H1 (cell line): ENCODE measurements around the gene AP1M1. TPM values are rescaled to one million over a fixed set of nuclear protein-coding genes. Genes with fewer than 3 reads are reported as not detected.

Experiments
- CTCF ChIA-PET: fragments of 300-600 bp; sonication (Branson Sonifier 250); formaldehyde crosslinking; loops from one replicate; lab custom pipeline; 2021; ENCODE audit not compliant: partially characterized antibody; lab: Charles Lee
- POLR2A ChIA-PET: fragments of 300-600 bp; sonication (Branson Sonifier 250); formaldehyde crosslinking; loops from one replicate; lab custom pipeline; 2021; ENCODE audit warnings: inconsistent platforms; ENCODE audit not compliant: partially characterized antibody; lab: Charles Lee
- DNase-seq, 2 experiments: peaks; one replicate each; pipeline versions ENCODE4 v3.0.0 to v3.0.0-alpha.2; 2010 to 2022; ENCODE audit warnings: low spot score in 2 of 2, low read depth in 1 of 2, mixed read lengths in 1 of 2
- FAIRE-seq: peaks from 2 replicates; lab custom pipeline; 2011; peaks lifted over from hg19 to GRCh38; lab: Jason Lieb, UNC
- H2AFZ ChIP-seq: 2 replicates; pipeline ENCODE4 v1.8.1; 2012; ENCODE audit warnings: low read length, inconsistent platforms
- H2AK5ac ChIP-seq: 2 replicates; pipeline ENCODE4 v1.6.1; 2013; ENCODE audit warnings: low read depth, low read length
- H2BK120ac ChIP-seq: replicated peaks from 2 replicates; pipeline ENCODE3; 2013; ENCODE audit warnings: low read depth, low read length, inconsistent platforms
- H2BK12ac ChIP-seq: 2 replicates; pipeline ENCODE4 v1.6.1; 2013; ENCODE audit warnings: low read depth, low read length
- H2BK15ac ChIP-seq: 2 replicates; pipeline ENCODE4 v1.6.1; 2013; ENCODE audit warnings: low read length
- H2BK20ac ChIP-seq: 2 replicates; pipeline ENCODE4 v1.6.1; 2013; ENCODE audit warnings: low read length
- H2BK5ac ChIP-seq: 2 replicates; pipeline ENCODE4 v1.6.1; 2013; ENCODE audit warnings: low read depth, low read length
- H3K14ac ChIP-seq: 2 replicates; pipeline ENCODE4 v1.6.1; 2013; ENCODE audit warnings: inconsistent platforms; ENCODE audit not compliant: insufficient read length
- H3K18ac ChIP-seq: 2 replicates; pipeline ENCODE4 v1.6.1; 2013; ENCODE audit warnings: low read length; ENCODE audit errors: extremely low read depth
- H3K23ac ChIP-seq: 2 replicates; pipeline ENCODE4 v1.6.1; 2013; ENCODE audit warnings: inconsistent platforms; ENCODE audit not compliant: insufficient read length
- H3K23me2 ChIP-seq: 2 replicates; pipeline ENCODE4 v1.6.1; 2013; ENCODE audit warnings: low read depth, low read length
- H3K27ac ChIP-seq: 2 replicates; pipeline ENCODE4 v1.6.1; 2011; ENCODE audit warnings: low read depth, low read length, inconsistent platforms
- H3K27me3 ChIP-seq, 4 experiments: replicated peaks in 1 of 4; 1 replicate in 1 of 4; 2 replicates in 3 of 4; pipeline versions ENCODE4 v1.6.1 to v1.8.1; 2011 to 2013; ENCODE audit warnings: low read length in 3 of 4, mild to moderate bottlenecking in 3 of 4, inconsistent platforms in 2 of 4, mixed read lengths in 2 of 4, moderate library complexity in 1 of 4; ENCODE audit not compliant: control insufficient read depth in 3 of 4, insufficient read depth in 3 of 4; ENCODE audit errors: extremely low read depth in 1 of 4
- H3K36me3 ChIP-seq, 4 experiments: 2 replicates each; pipeline versions ENCODE4 v1.6.1 to v1.8.1; 2011 to 2013; ENCODE audit warnings: mild to moderate bottlenecking in 4 of 4, low read length in 3 of 4, moderate library complexity in 2 of 4, control low read depth in 1 of 4, inconsistent platforms in 1 of 4; ENCODE audit not compliant: insufficient read depth in 4 of 4, control insufficient read depth in 2 of 4
- H3K4ac ChIP-seq: replicated peaks from 2 replicates; pipeline ENCODE3; 2013; ENCODE audit warnings: low read length, low read depth, mixed read lengths, inconsistent platforms; ENCODE audit not compliant: insufficient read length
- H3K4me1 ChIP-seq, 4 experiments: replicated peaks in 1 of 4; 1 replicate in 1 of 4; 2 replicates in 3 of 4; pipeline versions ENCODE4 v1.6.1 to v1.8.1; 2011 to 2013; ENCODE audit warnings: low read length in 3 of 4, inconsistent platforms in 2 of 4, mixed read lengths in 1 of 4; ENCODE audit not compliant: insufficient read depth in 4 of 4, control insufficient read depth in 3 of 4
- H3K4me2 ChIP-seq, 2 experiments: 2 replicates each; pipeline versions ENCODE4 v1.6.1 to v1.8.1; 2011 to 2013; ENCODE audit warnings: low read depth in 2 of 2, low read length in 2 of 2, control low read depth in 1 of 2, inconsistent platforms in 1 of 2, mild to moderate bottlenecking in 1 of 2; ENCODE audit not compliant: insufficient read depth in 1 of 2
- H3K4me3 ChIP-seq, 4 experiments: fragments of 200-600, 300-600 bp in 1 of 4; sonication (generic), shearing (Covaris generic), sonication (Bioruptor Twin) in 1 of 4; 2 replicates each; pipeline versions ENCODE4 v1.5.1 to v1.8.1; 2011 to 2016; ENCODE audit warnings: low read length in 4 of 4, low read depth in 3 of 4, control low read depth in 2 of 4, inconsistent platforms in 2 of 4, mild to moderate bottlenecking in 2 of 4, mixed read lengths in 1 of 4, moderate library complexity in 1 of 4; ENCODE audit not compliant: insufficient read depth in 2 of 4; ENCODE audit errors: extremely low read depth in 1 of 4
- H3K56ac ChIP-seq: replicated peaks from 2 replicates; pipeline ENCODE3; 2013; ENCODE audit warnings: low read depth, mild to moderate bottlenecking, mixed read lengths, low read length, inconsistent platforms; ENCODE audit not compliant: insufficient read length
- H3K79me1 ChIP-seq: 2 replicates; pipeline ENCODE4 v1.6.1; 2013; ENCODE audit warnings: low read depth, low read length, control low read depth
- H3K79me2 ChIP-seq, 2 experiments: 2 replicates each; pipeline versions ENCODE4 v1.6.1 to v1.8.1; 2012 to 2013; ENCODE audit warnings: low read length in 2 of 2, mild to moderate bottlenecking in 2 of 2, inconsistent platforms in 1 of 2; ENCODE audit not compliant: insufficient read depth in 2 of 2, control insufficient read depth in 1 of 2
- H3K9ac ChIP-seq, 4 experiments: replicated peaks in 1 of 4; 1 replicate in 1 of 4; 2 replicates in 3 of 4; pipeline versions ENCODE4 v1.6.1 to v1.8.1; 2011 to 2013; ENCODE audit warnings: low read depth in 3 of 4, low read length in 3 of 4, control low read depth in 2 of 4, mild to moderate bottlenecking in 2 of 4, moderate library complexity in 2 of 4, inconsistent platforms in 1 of 4; ENCODE audit errors: extremely low read depth in 1 of 4
- H3K9me3 ChIP-seq, 2 experiments: 2 replicates each; pipeline versions ENCODE4 v1.6.1 to v1.8.1; 2012 to 2013; ENCODE audit warnings: mild to moderate bottlenecking in 2 of 2, moderate library complexity in 2 of 2, control low read depth in 1 of 2, inconsistent platforms in 1 of 2, low read depth in 1 of 2, low read length in 1 of 2, mixed read lengths in 1 of 2; ENCODE audit not compliant: insufficient read depth in 2 of 2
- H4K20me1 ChIP-seq, 2 experiments: replicated peaks in 1 of 2; 2 replicates each; pipeline versions ENCODE3 to v1.8.1; 2011 to 2013; ENCODE audit warnings: inconsistent platforms in 2 of 2, low read length in 2 of 2, mild to moderate bottlenecking in 1 of 2; ENCODE audit not compliant: insufficient read depth in 2 of 2, control insufficient read depth in 1 of 2
- H4K5ac ChIP-seq: 2 replicates; pipeline ENCODE4 v1.6.1; 2013; ENCODE audit warnings: low read length, low read depth, mixed read lengths, inconsistent platforms; ENCODE audit not compliant: insufficient read length
- H4K8ac ChIP-seq: 2 replicates; pipeline ENCODE4 v1.8.0; 2013; ENCODE audit warnings: mild to moderate bottlenecking, moderate library complexity, low read length, inconsistent platforms; ENCODE audit not compliant: insufficient read depth; ENCODE audit errors: extremely low read depth
- H4K91ac ChIP-seq: replicated peaks from 2 replicates; pipeline ENCODE3; 2013; ENCODE audit warnings: low read length, mixed read lengths, inconsistent platforms; ENCODE audit not compliant: insufficient read length
- ATF2 ChIP-seq: IDR thresholded peaks from 2 replicates; pipeline ENCODE4 v1.6.1; 2012; ENCODE audit warnings: low read length, inconsistent platforms
- BACH1 ChIP-seq: IDR thresholded peaks from 2 replicates; pipeline ENCODE4 v1.6.1; 2012; ENCODE audit warnings: low read length, improper control_type of control experiment
- EGR1 ChIP-seq: IDR thresholded peaks from 2 replicates; pipeline ENCODE4 v1.6.1; 2011; ENCODE audit warnings: low read depth, low read length, borderline replicate concordance
- EP300 ChIP-seq, 2 experiments: IDR thresholded peaks; 1 replicate in 1 of 2; 2 replicates in 1 of 2; pipeline ENCODE4 v1.6.1; 2011 to 2012; ENCODE audit warnings: low read depth in 2 of 2, low read length in 2 of 2, mild to moderate bottlenecking in 2 of 2, borderline replicate concordance in 1 of 2, inconsistent platforms in 1 of 2, moderate library complexity in 1 of 2
- KDM1A ChIP-seq: fragments of 200-600, 300-600 bp; sonication (generic); IDR thresholded peaks from 2 replicates; pipeline ENCODE4 v1.7.1; 2016; ENCODE audit warnings: mild to moderate bottlenecking, low read length, borderline replicate concordance
- POLR2AphosphoS5 ChIP-seq: IDR thresholded peaks from 2 replicates; pipeline ENCODE4 v1.6.1; 2011; ENCODE audit warnings: low read depth, low read length
- RXRA ChIP-seq: IDR thresholded peaks from 2 replicates; pipeline ENCODE4 v1.6.1; 2011; ENCODE audit warnings: low read depth, mild to moderate bottlenecking, low read length, moderate library complexity; ENCODE audit not compliant: insufficient read depth
- SP2 ChIP-seq: IDR thresholded peaks from 2 replicates; pipeline ENCODE4 v1.6.1; 2012; ENCODE audit warnings: mild to moderate bottlenecking, low read length, inconsistent platforms
- SP4 ChIP-seq: IDR thresholded peaks from 2 replicates; pipeline ENCODE4 v1.6.1; 2012; ENCODE audit warnings: low read length, inconsistent platforms
- TAF1 ChIP-seq: IDR thresholded peaks from 2 replicates; pipeline ENCODE4 v1.6.1; 2011; ENCODE audit warnings: mild to moderate bottlenecking, low read depth, low read length
- TAF7 ChIP-seq: optimal IDR thresholded peaks from 2 replicates; pipeline ENCODE3; 2011; ENCODE audit warnings: low read depth, mild to moderate bottlenecking, inconsistent platforms, low read length, moderate library complexity, borderline replicate concordance
- USF2 ChIP-seq: IDR thresholded peaks from 2 replicates; pipeline ENCODE4 v1.6.1; 2011; ENCODE audit warnings: low read length, improper control_type of control experiment
- WGBS, 2 experiments: shearing (Covaris generic) in 1 of 2; methylation state at CpG; one replicate each; pipeline versions ENCODE4 v1.1.6 to v1.1.7; 2013 to 2015; ENCODE audit warnings: low lambda C conversion rate in 2 of 2, mixed read lengths in 2 of 2, inconsistent platforms in 1 of 2, low coverage in 1 of 2, missing lambda C conversion rate in 1 of 2; ENCODE audit not compliant: insufficient replicate concordance in 2 of 2, insufficient coverage in 1 of 2, insufficient read length in 1 of 2; ENCODE audit errors: extremely low coverage in 1 of 2, missing lambda C conversion rate in 1 of 2; 5-methylcytosine and 5-hydroxymethylcytosine counted together
- polyA plus RNA-seq, 7 experiments: library from polyadenylated mRNA; depleted of rRNA in 3 of 7; stranded (reverse) in 5 of 7; unstranded in 2 of 7; fragments of >200 nt in 5 of 7; fragments of 200-250 nt in 2 of 7; gene quantifications; 1 replicate in 5 of 7; 2 replicates in 1 of 7; 4 replicates in 1 of 7; pipeline versions ENCODE4 v1.2.1 to v1.2.3, GENCODE V29; 2011 to 2013; ENCODE audit warnings: missing spikeins in 2 of 7, mixed read lengths in 2 of 7
- total RNA-seq: library from RNA; stranded (reverse); fragmentation: NEBNext Ultra II Directional; extraction: Animal tissue kit (Norgen Biotek cat#: 25700); gene quantifications from 2 replicates; pipeline ENCODE4 v1.2.1, GENCODE V29; 2021

AP1M1 gene
- total and polyA plus RNA-seq, 2 of the 8 experiments (the other 6 are each of a cell fraction or from before 2014, with no cell fraction given): 30.9 to 37.5 TPM

GRCh38 chr19:16232127-16232526 is 34.4 kb downstream of the AP1M1 start:
- Histone ChIP-seq H2BK20ac (no peak overlapping the region), H2BK120ac (no peak overlapping the region), H4K5ac (no peak overlapping the region), H3K4me3 (no peak overlapping the region), H3K27ac (no peak overlapping the region), H3K4ac (no peak overlapping the region), H3K36me3 (no peaks in the 10 kb centered on the region; a peak in 1 of 8 replicates), H2BK5ac (no peak overlapping the region; the same call in 1 of the 2 replicates), H2AK5ac (no peak overlapping the region), H4K20me1 (peaks cover 0 to 8% of the 10 kb centered on the region in 2 experiments), H3K56ac (no peak overlapping the region), H3K14ac (no peak overlapping the region), H3K4me1 (no peaks in the 10 kb centered on the region; a peak in 1 of 7 replicates), H3K27me3 (no peaks in the 10 kb centered on the region), H2BK12ac (no peak overlapping the region), H4K8ac (no peak overlapping the region; the same call in 1 of the 2 replicates), H2AFZ (no peak overlapping the region), H3K79me2 (no peaks in the 10 kb centered on the region), H3K23me2 (no peaks in the 10 kb centered on the region), H3K4me2 (no peak overlapping the region), H3K18ac (no peak overlapping the region), H3K23ac (no peak overlapping the region), H2BK15ac (no peak overlapping the region), H3K79me1 (no peaks in the 10 kb centered on the region), H4K91ac (no peak overlapping the region), H3K9me3 (no peaks in the 10 kb centered on the region), H3K9ac (no peak overlapping the region)
- 89% methylated on average over 16 of the region's 16 CpGs; no CpG with 5 or more reads in 1 of the 2 experiments for WGBS, 2 experiments
- CTCF ChIA-PET: interaction anchor here (2.0 kb wide), 1 partner anchor 151 kb away, joined by 5 read pairs; no protein-coding TSS in a partner anchor
- DNase-seq (no peak), FAIRE-seq (no peak)
- POLR2A ChIA-PET: no interaction called here
- TF ChIP-seq TAF1: no peak
- TF ChIP-seq KDM1A: no peak
- TF ChIP-seq SP4: no peak
- no peak for TF ChIP-seq TAF7
- no peak for TF ChIP-seq RXRA
- no peak for TF ChIP-seq EGR1
- TF ChIP-seq SP2: no peak
- no peak for TF ChIP-seq BACH1
- no peak for TF ChIP-seq POLR2AphosphoS5
- no peak for TF ChIP-seq ATF2
- TF ChIP-seq EP300 (IDR thresholded peaks at IDR 0.05; ENCODE audit: borderline replicate concordance in 1 of 2, low read depth in 2 of 2, low read length in 2 of 2): no peak
- TF ChIP-seq USF2: no peak
